Neuronal stem cell (in vitro differentiated cells): ENCODE data around the gene ATP1A4.

Experiments
- DNase-seq: peaks from one replicate; pipeline ENCODE4 v3.0.0-alpha.2; 2013; ENCODE audit warnings: low spot score
- H2AFZ ChIP-seq: one replicate; pipeline ENCODE4 v1.6.1; 2013; ENCODE audit warnings: mild to moderate bottlenecking, low read length, inconsistent platforms
- H2AK5ac ChIP-seq: 2 replicates; pipeline ENCODE4 v1.6.1; 2013; ENCODE audit warnings: low read depth, mild to moderate bottlenecking, inconsistent platforms, low read length, moderate library complexity, mixed read lengths
- H2BK120ac ChIP-seq: 2 replicates; pipeline ENCODE4 v1.6.1; 2013; ENCODE audit warnings: low read depth, mild to moderate bottlenecking, inconsistent platforms, low read length, moderate library complexity, mixed read lengths
- H2BK12ac ChIP-seq: one replicate; pipeline ENCODE4 v1.6.1; 2013; ENCODE audit warnings: low read length, inconsistent platforms
- H2BK15ac ChIP-seq: 2 replicates; pipeline ENCODE4 v1.6.1; 2013; ENCODE audit warnings: mild to moderate bottlenecking, low read length, inconsistent platforms, mixed read lengths
- H2BK5ac ChIP-seq: one replicate; pipeline ENCODE4 v1.6.1; 2013; ENCODE audit warnings: inconsistent platforms, mild to moderate bottlenecking, low read length, moderate library complexity
- H3K14ac ChIP-seq: one replicate; pipeline ENCODE4 v1.6.1; 2013; ENCODE audit warnings: low read length, inconsistent platforms
- H3K18ac ChIP-seq: 2 replicates; pipeline ENCODE4 v1.6.1; 2013; ENCODE audit warnings: low read length, inconsistent platforms
- H3K23ac ChIP-seq: 2 replicates; pipeline ENCODE4 v1.6.1; 2013; ENCODE audit warnings: low read depth, mild to moderate bottlenecking, mixed read lengths, low read length, inconsistent platforms; ENCODE audit not compliant: poor library complexity
- H3K27ac ChIP-seq: replicated peaks from 3 replicates; pipeline ENCODE4 v1.5.1; 2013; ENCODE audit warnings: low read length, inconsistent platforms
- H3K27me3 ChIP-seq, 3 experiments: 2 replicates each; pipeline ENCODE4 v1.6.1; 2013; ENCODE audit warnings: low read length in 3 of 3, mild to moderate bottlenecking in 2 of 3, inconsistent platforms in 1 of 3, low read depth in 1 of 3, mixed read lengths in 1 of 3, moderate library complexity in 1 of 3; ENCODE audit not compliant: control insufficient read depth in 3 of 3, insufficient read depth in 3 of 3
- H3K36me3 ChIP-seq, 2 donors: replicated peaks in 1 of 2; 2 replicates each; pipeline ENCODE4 v1.6.1; 2013; ENCODE audit warnings: low read length in 2 of 2; ENCODE audit not compliant: control insufficient read depth in 2 of 2, insufficient read depth in 2 of 2
- H3K4ac ChIP-seq: 2 replicates; pipeline ENCODE4 v1.6.1; 2013; ENCODE audit warnings: inconsistent platforms, mild to moderate bottlenecking, low read length, moderate library complexity
- H3K4me1 ChIP-seq, 2 donors: 1 replicate in 1 of 2; 2 replicates in 1 of 2; pipeline ENCODE4 v1.6.1; 2013; ENCODE audit warnings: low read length in 2 of 2, low read depth in 1 of 2; ENCODE audit not compliant: control insufficient read depth in 2 of 2, insufficient read depth in 1 of 2
- H3K4me2 ChIP-seq: one replicate; pipeline ENCODE4 v1.6.1; 2013; ENCODE audit warnings: mild to moderate bottlenecking, low read length, inconsistent platforms; ENCODE audit not compliant: insufficient read depth, poor library complexity, severe bottlenecking
- H3K4me3 ChIP-seq, 2 donors: 2 replicates each; pipeline ENCODE4 v1.5.1; 2013; ENCODE audit warnings: low read length in 2 of 2, mild to moderate bottlenecking in 2 of 2, inconsistent platforms in 1 of 2, moderate library complexity in 1 of 2
- H3K79me1 ChIP-seq: one replicate; pipeline ENCODE4 v1.6.1; 2013; ENCODE audit warnings: low read depth, mild to moderate bottlenecking, inconsistent platforms, low read length, moderate library complexity
- H3K9ac ChIP-seq: one replicate; pipeline ENCODE4 v1.6.1; 2013; ENCODE audit warnings: mild to moderate bottlenecking, low read depth, low read length, inconsistent platforms; ENCODE audit not compliant: poor library complexity
- H3K9me3 ChIP-seq, 2 donors: replicated peaks in 1 of 2; 2 replicates each; pipeline versions ENCODE3 to v1.6.1; 2013; ENCODE audit warnings: low read length in 2 of 2, mild to moderate bottlenecking in 2 of 2, inconsistent platforms in 1 of 2, low read depth in 1 of 2, mixed read lengths in 1 of 2, moderate library complexity in 1 of 2; ENCODE audit not compliant: control insufficient read depth in 2 of 2, insufficient read depth in 1 of 2
- H4K8ac ChIP-seq: one replicate; pipeline ENCODE4 v1.6.1; 2013; ENCODE audit warnings: low read depth, mild to moderate bottlenecking, inconsistent platforms, low read length, moderate library complexity
- H4K91ac ChIP-seq: one replicate; pipeline ENCODE4 v1.6.1; 2013; ENCODE audit warnings: low read length, low read depth, mild to moderate bottlenecking, inconsistent platforms; ENCODE audit not compliant: poor library complexity
- WGBS, 2 donors: extraction: QIAGEN DNeasy Blood & Tissue Kit; methylation state at CpG; one replicate each; pipeline ENCODE4 v1.1.7; 2013; ENCODE audit warnings: missing lambda C conversion rate in 2 of 2, mixed read lengths in 1 of 2; ENCODE audit not compliant: insufficient read length in 2 of 2, insufficient replicate concordance in 1 of 2; ENCODE audit errors: extremely low coverage in 2 of 2; 5-methylcytosine and 5-hydroxymethylcytosine counted together

ATP1A4 gene

GRCh38 chr1:160196143-160196542, 44.7 kb downstream of the ATP1A4 start:
- no peak overlapping the region for H3K4me3 ChIP-seq
- peaks cover 3% of the 10 kb centered on the region for H3K79me1 ChIP-seq
- H3K14ac ChIP-seq: no peak overlapping the region
- H3K27ac ChIP-seq: no peak overlapping the region
- peaks cover 0 to 5% (median 0%) of the 10 kb centered on the region in 3 experiments for H3K27me3 ChIP-seq
- H4K91ac ChIP-seq: no peak overlapping the region
- H2BK12ac ChIP-seq: no peak overlapping the region
- H3K9me3 ChIP-seq: peaks cover 0 to 9% of the 10 kb centered on the region in 2 donors
- no peak overlapping the region for H2AFZ ChIP-seq
- H3K4me2 ChIP-seq: no peak overlapping the region
- no peak overlapping the region for H2BK15ac ChIP-seq
- WGBS, 2 donors: no CpG with 5 or more reads among the region's 4 CpGs
- peaks cover 0 to 6% of the 10 kb centered on the region in 2 donors for H3K36me3 ChIP-seq
- H3K4ac ChIP-seq: no peak overlapping the region
- no peak overlapping the region for H2BK5ac ChIP-seq
- no peak for DNase-seq
- no peak overlapping the region for H4K8ac ChIP-seq
- no peak overlapping the region for H3K9ac ChIP-seq
- H2BK120ac ChIP-seq: no peak overlapping the region
- H3K4me1 ChIP-seq: peaks cover 12 to 13% of the 10 kb centered on the region in 2 donors
- no peak overlapping the region for H3K18ac ChIP-seq
- H2AK5ac ChIP-seq: no peak overlapping the region
- H3K23ac ChIP-seq: no peak overlapping the region

DNA sequence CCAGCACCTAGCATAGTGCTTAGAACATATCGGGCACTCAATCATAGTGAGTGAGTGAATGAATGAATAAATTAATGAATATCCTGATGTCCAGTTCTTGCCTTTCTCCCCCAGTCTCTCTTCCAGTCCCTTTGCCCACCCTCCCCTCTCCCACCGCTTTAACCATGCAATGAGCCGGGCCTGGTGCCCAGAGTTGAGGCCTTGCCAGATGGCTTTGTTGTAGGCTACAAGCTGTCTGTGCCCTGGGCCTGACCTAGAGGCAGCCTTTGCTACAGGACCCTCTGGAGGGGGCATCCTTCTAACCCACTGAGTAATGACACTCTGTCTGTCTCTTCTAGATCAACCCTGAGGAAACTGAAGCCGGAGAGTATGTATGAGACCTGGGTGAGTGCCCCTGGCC, 45.8 kb downstream of the ATP1A4 start:
- no peak overlapping the region for H2AK5ac ChIP-seq
- no peak overlapping the region for H4K8ac ChIP-seq
- DNase-seq: no peak
- H3K18ac ChIP-seq: no peak overlapping the region
- H2BK5ac ChIP-seq: no peak overlapping the region
- no peak overlapping the region for H3K9ac ChIP-seq
- H3K79me1 ChIP-seq: peaks cover 3% of the 10 kb centered on the region
- no peak overlapping the region for H3K27ac ChIP-seq
- no CpG with 5 or more reads among the region's 4 CpGs for WGBS, 2 donors
- H2BK15ac ChIP-seq: no peak overlapping the region
- no peak overlapping the region for H3K23ac ChIP-seq
- H2AFZ ChIP-seq: no peak overlapping the region
- no peak overlapping the region for H4K91ac ChIP-seq
- no peak overlapping the region for H3K4me2 ChIP-seq
- H3K9me3 ChIP-seq: peaks cover 0 to 9% of the 10 kb centered on the region in 2 donors
- no peak overlapping the region for H3K14ac ChIP-seq
- H3K4me3 ChIP-seq: no peak overlapping the region
- H3K4ac ChIP-seq: no peak overlapping the region
- H3K36me3 ChIP-seq: peaks cover 0 to 6% of the 10 kb centered on the region in 2 donors
- no peak overlapping the region for H2BK120ac ChIP-seq
- no peak overlapping the region for H2BK12ac ChIP-seq
- peaks cover 0 to 5% (median 0%) of the 10 kb centered on the region in 3 experiments for H3K27me3 ChIP-seq
- H3K4me1 ChIP-seq: peaks cover 12% of the 10 kb centered on the region in 2 donors

- no peak overlapping the region for H2BK12ac ChIP-seq
- peaks cover 5% of the 10 kb centered on the region for H3K79me1 ChIP-seq
- no peak overlapping the region for H3K14ac ChIP-seq
- H3K23ac ChIP-seq: no peak overlapping the region
- H2AK5ac ChIP-seq: no peak overlapping the region
- peaks cover 5 to 6% of the 10 kb centered on the region in 2 donors for H3K4me1 ChIP-seq
- no peak overlapping the region for H2AFZ ChIP-seq
- no peak overlapping the region for H3K4me2 ChIP-seq
- no peak overlapping the region for H3K4ac ChIP-seq
- H3K27ac ChIP-seq: no peak overlapping the region
- H3K36me3 ChIP-seq: no peaks in the 10 kb centered on the region
- H2BK5ac ChIP-seq: no peak overlapping the region
- no peak overlapping the region for H4K91ac ChIP-seq
- no peak overlapping the region for H4K8ac ChIP-seq
- H3K18ac ChIP-seq: no peak overlapping the region
- H3K27me3 ChIP-seq: no peaks in the 10 kb centered on the region
- no peak for DNase-seq
- H2BK15ac ChIP-seq: no peak overlapping the region
- H3K9ac ChIP-seq: no peak overlapping the region
- H2BK120ac ChIP-seq: no peak overlapping the region
- no peak overlapping the region for H3K4me3 ChIP-seq
- no CpG with 5 or more reads among the region's 4 CpGs for WGBS, 2 donors
- no peaks in the 10 kb centered on the region for H3K9me3 ChIP-seq
Observed at GRCh38 chr1:160200786-160201185, 49.4 kb downstream of the ATP1A4 start.

DNA sequence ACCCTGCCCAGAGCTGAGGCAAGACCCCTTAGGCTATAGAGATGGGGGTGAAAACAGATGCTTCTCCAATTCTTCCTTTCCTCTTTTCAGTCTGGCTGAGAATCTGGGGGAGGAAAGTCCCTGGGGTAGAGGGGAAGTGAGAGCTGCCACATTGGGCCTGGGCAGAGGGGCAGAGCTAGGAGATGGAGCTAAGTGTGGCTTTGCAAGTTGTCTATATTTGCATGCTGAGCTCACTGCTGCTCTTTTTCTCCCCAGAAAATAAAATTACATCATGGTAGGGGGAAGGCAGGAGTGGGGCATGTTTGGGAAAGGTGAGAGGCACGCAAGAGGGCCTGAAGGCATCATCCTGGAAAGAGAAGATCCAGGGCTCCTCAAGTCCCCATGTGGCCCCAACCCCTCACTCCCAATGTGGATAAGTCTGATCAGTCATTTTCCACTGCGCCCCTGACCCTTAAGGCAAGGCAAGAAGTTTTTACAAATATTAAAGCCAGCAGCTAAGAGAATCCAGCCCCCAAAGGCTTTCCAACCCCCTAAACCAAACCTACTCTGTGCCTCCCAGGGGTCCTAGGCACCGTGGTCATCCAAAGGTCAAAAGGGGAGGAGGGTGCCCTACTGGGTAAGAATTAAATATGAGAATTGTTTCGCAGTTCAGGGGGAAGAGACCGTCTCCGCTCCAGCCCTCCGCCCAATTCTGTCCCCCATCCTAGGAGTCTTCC, 53.3 kb downstream of the ATP1A4 start:
- Histone ChIP-seq H2AFZ (peak overlapping the region; percentile 79), H3K27ac (no peak overlapping the region), H2BK12ac (no peak overlapping the region), H2BK120ac (no peak overlapping the region), H3K36me3 (peaks cover 12 to 31% of the 10 kb centered on the region in 2 donors), H3K4me3 (peak overlapping the region in 1 of 2 donors; percentile 94), H2BK5ac (peak overlapping the region; percentile 70), H2BK15ac (peak overlapping the region; percentile 63), H4K8ac (no peak overlapping the region), H3K4me1 (peaks cover 38 to 39% of the 10 kb centered on the region in 2 donors), H3K4me2 (no peak overlapping the region), H3K23ac (no peak overlapping the region), H3K14ac (no peak overlapping the region), H2AK5ac (peak overlapping the region; percentile 53), H3K9me3 (no peaks in the 10 kb centered on the region), H3K27me3 (no peaks in the 10 kb centered on the region), H3K9ac (no peak overlapping the region), H3K18ac (peak overlapping the region; percentile 60), H3K79me1 (peaks cover 8% of the 10 kb centered on the region), H4K91ac (no peak overlapping the region), H3K4ac (no peak overlapping the region)
- no peak for DNase-seq
- WGBS, 2 donors: no CpG with 5 or more reads among the region's 7 CpGs
